ENCODE results near the gene SLC8A1.

Gene SLC8A1

GRCh38 chr2:40418614-40419363 lies 33.1 kb downstream of the SLC8A1 start:
- TF ChIP-seq CSDC2 (CRISPR knock-in tag; IDR thresholded peaks at IDR 0.05) (0 out of 2 replicates have a peak, but pooled peaks have one; percentile 12), TCF4 (CRISPR knock-in tag; IDR thresholded peaks at IDR 0.05; ENCODE audit: borderline replicate concordance) (peak; percentile 53), ZFP30 (CRISPR knock-in tag; IDR thresholded peaks at IDR 0.05) (no peak), ESRRG (CRISPR knock-in tag; IDR thresholded peaks at IDR 0.05) (0 out of 2 replicates have a peak, but pooled peaks have one; percentile 23), ZFP3 (CRISPR knock-in tag; IDR thresholded peaks at IDR 0.05) (no peak), OSR1 (CRISPR knock-in tag; IDR thresholded peaks at IDR 0.05) (no peak), SNAI2 (CRISPR knock-in tag; IDR thresholded peaks at IDR 0.05) (peak; percentile 19; the same call in 1 of the 2 replicates)
- TF ChIP-seq, protein P1, sequence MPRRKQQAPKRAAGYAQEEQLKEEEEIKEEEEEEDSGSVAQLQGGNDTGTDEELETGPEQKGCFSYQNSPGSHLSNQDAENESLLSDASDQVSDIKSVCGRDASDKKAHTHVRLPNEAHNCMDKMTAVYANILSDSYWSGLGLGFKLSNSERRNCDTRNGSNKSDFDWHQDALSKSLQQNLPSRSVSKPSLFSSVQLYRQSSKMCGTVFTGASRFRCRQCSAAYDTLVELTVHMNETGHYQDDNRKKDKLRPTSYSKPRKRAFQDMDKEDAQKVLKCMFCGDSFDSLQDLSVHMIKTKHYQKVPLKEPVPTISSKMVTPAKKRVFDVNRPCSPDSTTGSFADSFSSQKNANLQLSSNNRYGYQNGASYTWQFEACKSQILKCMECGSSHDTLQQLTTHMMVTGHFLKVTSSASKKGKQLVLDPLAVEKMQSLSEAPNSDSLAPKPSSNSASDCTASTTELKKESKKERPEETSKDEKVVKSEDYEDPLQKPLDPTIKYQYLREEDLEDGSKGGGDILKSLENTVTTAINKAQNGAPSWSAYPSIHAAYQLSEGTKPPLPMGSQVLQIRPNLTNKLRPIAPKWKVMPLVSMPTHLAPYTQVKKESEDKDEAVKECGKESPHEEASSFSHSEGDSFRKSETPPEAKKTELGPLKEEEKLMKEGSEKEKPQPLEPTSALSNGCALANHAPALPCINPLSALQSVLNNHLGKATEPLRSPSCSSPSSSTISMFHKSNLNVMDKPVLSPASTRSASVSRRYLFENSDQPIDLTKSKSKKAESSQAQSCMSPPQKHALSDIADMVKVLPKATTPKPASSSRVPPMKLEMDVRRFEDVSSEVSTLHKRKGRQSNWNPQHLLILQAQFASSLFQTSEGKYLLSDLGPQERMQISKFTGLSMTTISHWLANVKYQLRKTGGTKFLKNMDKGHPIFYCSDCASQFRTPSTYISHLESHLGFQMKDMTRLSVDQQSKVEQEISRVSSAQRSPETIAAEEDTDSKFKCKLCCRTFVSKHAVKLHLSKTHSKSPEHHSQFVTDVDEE (CRISPR knock-in tag; IDR thresholded peaks at IDR 0.05) = no peak; the same call in 1 of the 2 replicates
- TF ChIP-seq, protein P2, sequence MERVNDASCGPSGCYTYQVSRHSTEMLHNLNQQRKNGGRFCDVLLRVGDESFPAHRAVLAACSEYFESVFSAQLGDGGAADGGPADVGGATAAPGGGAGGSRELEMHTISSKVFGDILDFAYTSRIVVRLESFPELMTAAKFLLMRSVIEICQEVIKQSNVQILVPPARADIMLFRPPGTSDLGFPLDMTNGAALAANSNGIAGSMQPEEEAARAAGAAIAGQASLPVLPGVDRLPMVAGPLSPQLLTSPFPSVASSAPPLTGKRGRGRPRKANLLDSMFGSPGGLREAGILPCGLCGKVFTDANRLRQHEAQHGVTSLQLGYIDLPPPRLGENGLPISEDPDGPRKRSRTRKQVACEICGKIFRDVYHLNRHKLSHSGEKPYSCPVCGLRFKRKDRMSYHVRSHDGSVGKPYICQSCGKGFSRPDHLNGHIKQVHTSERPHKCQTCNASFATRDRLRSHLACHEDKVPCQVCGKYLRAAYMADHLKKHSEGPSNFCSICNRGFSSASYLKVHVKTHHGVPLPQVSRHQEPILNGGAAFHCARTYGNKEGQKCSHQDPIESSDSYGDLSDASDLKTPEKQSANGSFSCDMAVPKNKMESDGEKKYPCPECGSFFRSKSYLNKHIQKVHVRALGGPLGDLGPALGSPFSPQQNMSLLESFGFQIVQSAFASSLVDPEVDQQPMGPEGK (CRISPR knock-in tag; IDR thresholded peaks at IDR 0.05; ENCODE audit: borderline replicate concordance) = no peak
- ATAC-seq = peak; percentile 50

DNA sequence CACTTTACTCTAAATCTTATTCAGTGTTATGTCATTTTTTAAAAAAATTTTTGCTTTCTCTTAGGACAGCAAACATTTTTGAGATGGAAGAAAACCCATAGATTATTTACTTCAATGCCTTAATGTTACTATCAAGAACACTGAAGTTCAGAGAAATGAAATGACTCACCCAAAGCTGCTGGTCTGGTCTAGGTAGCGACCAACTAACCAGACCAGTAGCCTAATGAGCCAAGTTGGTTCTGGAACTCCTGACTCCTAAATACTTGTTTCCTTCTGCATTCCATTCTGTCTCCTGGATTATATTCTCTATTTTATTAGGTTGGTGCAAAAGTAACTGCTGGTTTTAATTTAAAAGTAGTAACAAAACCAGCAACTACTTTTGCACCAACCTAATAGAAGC lies 35.4 kb downstream of the SLC8A1 start:
- peak; percentile 42 for ATAC-seq
- no peak for TF ChIP-seq ARNTL (CRISPR knock-in tag; IDR thresholded peaks at IDR 0.05; ENCODE audit: borderline replicate concordance, low read depth)
- TF ChIP-seq GLIS3 (CRISPR knock-in tag; IDR thresholded peaks at IDR 0.05) = 0 out of 2 replicates have a peak, but pooled peaks have one; percentile 32
- 0 out of 2 replicates have a peak, but pooled peaks have one; percentile 48 for TF ChIP-seq CSDC2 (CRISPR knock-in tag; IDR thresholded peaks at IDR 0.05)

DNA sequence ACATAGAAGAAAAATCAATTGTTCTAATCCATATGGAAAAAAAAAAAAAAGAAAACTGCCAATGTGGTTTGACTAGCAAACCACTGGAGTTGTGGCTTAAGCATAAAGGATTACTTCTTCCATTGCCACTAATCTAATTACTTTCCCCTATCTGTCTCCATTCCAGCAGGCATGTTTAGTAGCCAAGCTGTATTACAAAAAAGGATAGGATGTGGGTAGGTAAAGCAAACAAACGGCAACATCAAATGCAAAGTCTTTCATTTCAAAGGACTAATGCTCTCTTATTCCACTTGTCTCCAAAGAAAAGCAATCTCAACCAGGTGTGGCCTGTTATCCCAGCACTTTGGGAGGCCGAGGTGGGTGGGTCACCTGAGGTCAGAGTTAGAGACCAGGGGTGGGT lies 36.5 kb downstream of the SLC8A1 start:
- ATAC-seq = no peak
- no peak for TF ChIP-seq ARNTL (CRISPR knock-in tag; IDR thresholded peaks at IDR 0.05; ENCODE audit: borderline replicate concordance, low read depth)

DNA sequence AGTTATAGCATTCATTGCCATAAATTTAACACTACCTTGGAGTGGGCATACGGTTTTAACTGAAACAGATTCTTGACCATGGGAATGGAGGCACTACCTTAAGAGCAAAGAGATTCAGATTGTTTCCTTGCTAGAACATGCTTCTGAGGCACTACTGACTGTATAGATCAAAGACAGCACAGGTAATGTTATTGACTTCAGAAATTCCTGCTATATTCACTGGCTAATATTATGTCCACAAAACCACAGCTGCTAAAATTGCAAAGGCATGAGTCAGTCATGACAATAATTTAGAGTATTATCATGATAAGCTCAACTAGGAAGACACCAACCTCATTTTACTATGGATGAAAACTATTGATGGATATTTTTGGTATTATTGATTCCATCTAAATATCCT lies 39.4 kb downstream of the SLC8A1 start:
- ATAC-seq = peak; percentile 69
- TF ChIP-seq SNAI2 (CRISPR knock-in tag; IDR thresholded peaks at IDR 0.05) (no peak), ARNTL (CRISPR knock-in tag; IDR thresholded peaks at IDR 0.05; ENCODE audit: borderline replicate concordance, low read depth) (no peak), ISL1 (CRISPR knock-in tag; IDR thresholded peaks at IDR 0.05) (peak; percentile 49), BACH2 (CRISPR knock-in tag; IDR thresholded peaks at IDR 0.05; ENCODE audit: borderline replicate concordance) (no peak), GLIS3 (CRISPR knock-in tag; IDR thresholded peaks at IDR 0.05) (no peak)
- TF ChIP-seq, protein P1 (CRISPR knock-in tag; IDR thresholded peaks at IDR 0.05) = no peak
- TF ChIP-seq, protein P3, sequence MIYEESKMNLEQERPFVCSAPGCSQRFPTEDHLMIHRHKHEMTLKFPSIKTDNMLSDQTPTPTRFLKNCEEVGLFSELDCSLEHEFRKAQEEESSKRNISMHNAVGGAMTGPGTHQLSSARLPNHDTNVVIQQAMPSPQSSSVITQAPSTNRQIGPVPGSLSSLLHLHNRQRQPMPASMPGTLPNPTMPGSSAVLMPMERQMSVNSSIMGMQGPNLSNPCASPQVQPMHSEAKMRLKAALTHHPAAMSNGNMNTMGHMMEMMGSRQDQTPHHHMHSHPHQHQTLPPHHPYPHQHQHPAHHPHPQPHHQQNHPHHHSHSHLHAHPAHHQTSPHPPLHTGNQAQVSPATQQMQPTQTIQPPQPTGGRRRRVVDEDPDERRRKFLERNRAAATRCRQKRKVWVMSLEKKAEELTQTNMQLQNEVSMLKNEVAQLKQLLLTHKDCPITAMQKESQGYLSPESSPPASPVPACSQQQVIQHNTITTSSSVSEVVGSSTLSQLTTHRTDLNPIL (CRISPR knock-in tag; IDR thresholded peaks at IDR 0.05; ENCODE audit: low read depth) = no peak

DNA sequence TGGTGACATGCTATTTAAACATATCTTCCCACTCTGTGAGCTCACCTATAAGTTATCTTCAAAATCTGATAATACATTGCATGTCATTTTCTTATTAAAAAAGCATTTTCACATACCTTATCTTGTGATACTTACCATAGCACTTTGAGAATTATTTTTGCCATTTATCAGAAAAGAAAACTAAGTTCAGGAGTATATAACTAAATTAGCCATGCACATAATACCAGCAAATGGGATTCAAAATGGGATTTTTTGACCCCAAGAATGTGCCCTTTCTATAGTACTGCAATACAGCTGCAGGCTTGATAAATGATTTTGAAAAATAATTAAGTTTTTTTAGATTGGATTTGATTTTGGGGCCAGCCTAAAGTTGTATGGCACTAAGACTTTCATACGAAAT lies 41.2 kb downstream of the SLC8A1 start:
- ATAC-seq = no peak
- TF ChIP-seq ZNF70 (CRISPR knock-in tag; IDR thresholded peaks at IDR 0.05) = no peak
- no peak for TF ChIP-seq RARB (CRISPR knock-in tag; IDR thresholded peaks at IDR 0.05)
- TF ChIP-seq ZFP30 (CRISPR knock-in tag; IDR thresholded peaks at IDR 0.05) = no peak
- no peak for TF ChIP-seq TOX (CRISPR knock-in tag; IDR thresholded peaks at IDR 0.05; ENCODE audit: borderline replicate concordance)
- TF ChIP-seq PPARA (CRISPR knock-in tag; IDR thresholded peaks at IDR 0.05; ENCODE audit: borderline replicate concordance) = no peak
- no peak; the same call in 1 of the 2 replicates for TF ChIP-seq POU6F1 (CRISPR knock-in tag; IDR thresholded peaks at IDR 0.05; ENCODE audit: borderline replicate concordance, low read depth)
- TF ChIP-seq ZFP3 (CRISPR knock-in tag; IDR thresholded peaks at IDR 0.05) = no peak
- TF ChIP-seq GLIS3 (CRISPR knock-in tag; IDR thresholded peaks at IDR 0.05) = peak; percentile 55; the same call in 1 of the 2 replicates
- TF ChIP-seq, protein P2 (CRISPR knock-in tag; IDR thresholded peaks at IDR 0.05; ENCODE audit: borderline replicate concordance) = peak; percentile 79; the same call in 1 of the 2 replicates

All from SK-N-SH treated with all-trans-retinoic acid at 6 μM for 48 hours (cell line).